Measurements from ENCODE around the gene PTPN9. TPM values are rescaled to one million over a fixed set of nuclear protein-coding genes. Genes with fewer than 3 reads are reported as not detected.

Gene PTPN9
- total and polyA plus RNA-seq, 10 of the 15 experiments (the other 5 are each of a cell fraction or from before 2014, with no cell fraction given) = 7.8 to 29.1 (median 18.5) TPM

DNA sequence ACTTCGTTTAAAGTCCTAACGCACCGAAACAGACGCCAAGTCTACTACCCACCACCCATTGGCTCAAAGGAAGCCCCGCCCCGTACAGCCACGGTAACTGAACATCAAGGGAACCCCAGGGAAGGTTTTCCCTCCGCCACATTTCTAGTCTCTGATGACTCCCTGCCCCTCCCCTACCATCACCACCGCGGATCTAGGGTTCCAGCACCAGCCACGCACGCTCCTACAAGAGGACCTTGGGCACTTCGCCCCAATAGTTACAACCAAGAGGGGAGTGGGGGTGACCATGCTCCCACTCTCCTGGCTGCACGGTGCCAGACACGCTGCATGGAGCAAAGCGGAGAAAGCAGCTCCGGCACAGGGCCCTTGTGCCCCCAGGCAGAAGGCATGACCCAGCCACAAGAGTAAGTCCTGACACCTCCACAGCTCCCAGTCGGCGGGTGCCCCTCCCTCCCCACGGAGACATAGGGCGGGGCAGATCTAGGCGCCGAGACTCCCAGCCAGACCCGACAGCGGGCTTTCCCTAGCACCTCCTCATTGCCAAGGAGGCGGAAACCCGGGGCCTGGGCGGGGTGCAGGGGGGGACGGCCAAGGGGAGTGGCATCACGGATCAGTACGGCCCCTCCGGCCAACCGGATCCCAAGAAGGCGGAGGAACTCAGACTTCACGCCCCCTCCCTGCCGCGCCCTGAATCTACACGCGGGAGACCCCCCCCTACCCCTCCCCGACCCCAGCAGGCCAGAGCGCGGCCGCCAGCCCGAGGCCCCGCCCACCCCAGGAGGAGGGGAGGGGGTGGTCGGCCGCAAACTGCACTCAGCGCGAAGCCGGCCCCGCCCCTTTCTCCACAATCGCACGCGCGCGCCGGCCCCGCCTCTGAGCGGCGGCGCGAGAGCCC is 128.6 kb downstream of the PTPN9 start (continued):
- TF ChIP-seq, protein P1, sequence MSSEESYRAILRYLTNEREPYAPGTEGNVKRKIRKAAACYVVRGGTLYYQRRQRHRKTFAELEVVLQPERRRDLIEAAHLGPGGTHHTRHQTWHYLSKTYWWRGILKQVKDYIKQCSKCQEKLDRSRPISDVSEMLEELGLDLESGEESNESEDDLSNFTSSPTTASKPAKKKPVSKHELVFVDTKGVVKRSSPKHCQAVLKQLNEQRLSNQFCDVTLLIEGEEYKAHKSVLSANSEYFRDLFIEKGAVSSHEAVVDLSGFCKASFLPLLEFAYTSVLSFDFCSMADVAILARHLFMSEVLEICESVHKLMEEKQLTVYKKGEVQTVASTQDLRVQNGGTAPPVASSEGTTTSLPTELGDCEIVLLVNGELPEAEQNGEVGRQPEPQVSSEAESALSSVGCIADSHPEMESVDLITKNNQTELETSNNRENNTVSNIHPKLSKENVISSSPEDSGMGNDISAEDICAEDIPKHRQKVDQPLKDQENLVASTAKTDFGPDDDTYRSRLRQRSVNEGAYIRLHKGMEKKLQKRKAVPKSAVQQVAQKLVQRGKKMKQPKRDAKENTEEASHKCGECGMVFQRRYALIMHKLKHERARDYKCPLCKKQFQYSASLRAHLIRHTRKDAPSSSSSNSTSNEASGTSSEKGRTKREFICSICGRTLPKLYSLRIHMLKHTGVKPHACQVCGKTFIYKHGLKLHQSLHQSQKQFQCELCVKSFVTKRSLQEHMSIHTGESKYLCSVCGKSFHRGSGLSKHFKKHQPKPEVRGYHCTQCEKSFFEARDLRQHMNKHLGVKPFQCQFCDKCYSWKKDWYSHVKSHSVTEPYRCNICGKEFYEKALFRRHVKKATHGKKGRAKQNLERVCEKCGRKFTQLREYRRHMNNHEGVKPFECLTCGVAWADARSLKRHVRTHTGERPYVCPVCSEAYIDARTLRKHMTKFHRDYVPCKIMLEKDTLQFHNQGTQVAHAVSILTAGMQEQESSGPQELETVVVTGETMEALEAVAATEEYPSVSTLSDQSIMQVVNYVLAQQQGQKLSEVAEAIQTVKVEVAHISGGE (CRISPR knock-in tag; IDR thresholded peaks at IDR 0.05) = no peak
- TF ChIP-seq PML (IDR thresholded peaks at IDR 0.05; ENCODE audit: low read length) (no peak), POU2F2 (IDR thresholded peaks at IDR 0.05; ENCODE audit: borderline replicate concordance, low read depth, low read length) (no peak), NFIC (IDR thresholded peaks at IDR 0.05; ENCODE audit: low read depth, low read length) (no peak), RAD21 (IDR thresholded peaks at IDR 0.05; ENCODE audit: insufficient read depth, low read depth, low read length) (no peak), CHD2 (IDR thresholded peaks at IDR 0.05; ENCODE audit: borderline replicate concordance, low read depth, low read length) (0 out of 2 replicates have a peak, but pooled peaks have one; percentile 9), HCFC1 (IDR thresholded peaks at IDR 0.05; ENCODE audit: low read length) (no peak), MXI1 (IDR thresholded peaks at IDR 0.05; ENCODE audit: low read depth, low read length) (peak; percentile 44), IRF4 (IDR thresholded peaks at IDR 0.05; ENCODE audit: low read depth, low read length) (no peak), RELA (IDR thresholded peaks at IDR 0.05; ENCODE audit: borderline replicate concordance, partially characterized antibody) (no peak), EGR1 (IDR thresholded peaks at IDR 0.05; ENCODE audit: borderline replicate concordance in 1 of 2, low read depth in 2 of 2, low read length in 2 of 2) (0 out of 3 replicates have a peak, but pooled peaks of 1 of the 2 experiments have one; percentile 19)
- TF ChIP-seq, protein P2, sequence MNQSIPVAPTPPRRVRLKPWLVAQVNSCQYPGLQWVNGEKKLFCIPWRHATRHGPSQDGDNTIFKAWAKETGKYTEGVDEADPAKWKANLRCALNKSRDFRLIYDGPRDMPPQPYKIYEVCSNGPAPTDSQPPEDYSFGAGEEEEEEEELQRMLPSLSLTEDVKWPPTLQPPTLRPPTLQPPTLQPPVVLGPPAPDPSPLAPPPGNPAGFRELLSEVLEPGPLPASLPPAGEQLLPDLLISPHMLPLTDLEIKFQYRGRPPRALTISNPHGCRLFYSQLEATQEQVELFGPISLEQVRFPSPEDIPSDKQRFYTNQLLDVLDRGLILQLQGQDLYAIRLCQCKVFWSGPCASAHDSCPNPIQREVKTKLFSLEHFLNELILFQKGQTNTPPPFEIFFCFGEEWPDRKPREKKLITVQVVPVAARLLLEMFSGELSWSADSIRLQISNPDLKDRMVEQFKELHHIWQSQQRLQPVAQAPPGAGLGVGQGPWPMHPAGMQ (IDR thresholded peaks at IDR 0.05; ENCODE audit: borderline replicate concordance) = no peak
- TF ChIP-seq, protein P3, sequence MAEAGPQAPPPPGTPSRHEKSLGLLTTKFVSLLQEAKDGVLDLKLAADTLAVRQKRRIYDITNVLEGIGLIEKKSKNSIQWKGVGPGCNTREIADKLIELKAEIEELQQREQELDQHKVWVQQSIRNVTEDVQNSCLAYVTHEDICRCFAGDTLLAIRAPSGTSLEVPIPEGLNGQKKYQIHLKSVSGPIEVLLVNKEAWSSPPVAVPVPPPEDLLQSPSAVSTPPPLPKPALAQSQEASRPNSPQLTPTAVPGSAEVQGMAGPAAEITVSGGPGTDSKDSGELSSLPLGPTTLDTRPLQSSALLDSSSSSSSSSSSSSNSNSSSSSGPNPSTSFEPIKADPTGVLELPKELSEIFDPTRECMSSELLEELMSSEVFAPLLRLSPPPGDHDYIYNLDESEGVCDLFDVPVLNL (IDR thresholded peaks at IDR 0.05; ENCODE audit: low read depth, low read length) = no peak
- TF ChIP-seq, protein P4, sequence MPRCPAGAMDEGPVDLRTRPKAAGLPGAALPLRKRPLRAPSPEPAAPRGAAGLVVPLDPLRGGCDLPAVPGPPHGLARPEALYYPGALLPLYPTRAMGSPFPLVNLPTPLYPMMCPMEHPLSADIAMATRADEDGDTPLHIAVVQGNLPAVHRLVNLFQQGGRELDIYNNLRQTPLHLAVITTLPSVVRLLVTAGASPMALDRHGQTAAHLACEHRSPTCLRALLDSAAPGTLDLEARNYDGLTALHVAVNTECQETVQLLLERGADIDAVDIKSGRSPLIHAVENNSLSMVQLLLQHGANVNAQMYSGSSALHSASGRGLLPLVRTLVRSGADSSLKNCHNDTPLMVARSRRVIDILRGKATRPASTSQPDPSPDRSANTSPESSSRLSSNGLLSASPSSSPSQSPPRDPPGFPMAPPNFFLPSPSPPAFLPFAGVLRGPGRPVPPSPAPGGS (IDR thresholded peaks at IDR 0.05; ENCODE audit: borderline replicate concordance, insufficient read depth, low read depth, low read length, poor library complexity, severe bottlenecking) = no peak
- TF ChIP-seq, protein P5, sequence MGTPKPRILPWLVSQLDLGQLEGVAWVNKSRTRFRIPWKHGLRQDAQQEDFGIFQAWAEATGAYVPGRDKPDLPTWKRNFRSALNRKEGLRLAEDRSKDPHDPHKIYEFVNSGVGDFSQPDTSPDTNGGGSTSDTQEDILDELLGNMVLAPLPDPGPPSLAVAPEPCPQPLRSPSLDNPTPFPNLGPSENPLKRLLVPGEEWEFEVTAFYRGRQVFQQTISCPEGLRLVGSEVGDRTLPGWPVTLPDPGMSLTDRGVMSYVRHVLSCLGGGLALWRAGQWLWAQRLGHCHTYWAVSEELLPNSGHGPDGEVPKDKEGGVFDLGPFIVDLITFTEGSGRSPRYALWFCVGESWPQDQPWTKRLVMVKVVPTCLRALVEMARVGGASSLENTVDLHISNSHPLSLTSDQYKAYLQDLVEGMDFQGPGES (IDR thresholded peaks at IDR 0.05) = no peak
- TF ChIP-seq, protein P6, sequence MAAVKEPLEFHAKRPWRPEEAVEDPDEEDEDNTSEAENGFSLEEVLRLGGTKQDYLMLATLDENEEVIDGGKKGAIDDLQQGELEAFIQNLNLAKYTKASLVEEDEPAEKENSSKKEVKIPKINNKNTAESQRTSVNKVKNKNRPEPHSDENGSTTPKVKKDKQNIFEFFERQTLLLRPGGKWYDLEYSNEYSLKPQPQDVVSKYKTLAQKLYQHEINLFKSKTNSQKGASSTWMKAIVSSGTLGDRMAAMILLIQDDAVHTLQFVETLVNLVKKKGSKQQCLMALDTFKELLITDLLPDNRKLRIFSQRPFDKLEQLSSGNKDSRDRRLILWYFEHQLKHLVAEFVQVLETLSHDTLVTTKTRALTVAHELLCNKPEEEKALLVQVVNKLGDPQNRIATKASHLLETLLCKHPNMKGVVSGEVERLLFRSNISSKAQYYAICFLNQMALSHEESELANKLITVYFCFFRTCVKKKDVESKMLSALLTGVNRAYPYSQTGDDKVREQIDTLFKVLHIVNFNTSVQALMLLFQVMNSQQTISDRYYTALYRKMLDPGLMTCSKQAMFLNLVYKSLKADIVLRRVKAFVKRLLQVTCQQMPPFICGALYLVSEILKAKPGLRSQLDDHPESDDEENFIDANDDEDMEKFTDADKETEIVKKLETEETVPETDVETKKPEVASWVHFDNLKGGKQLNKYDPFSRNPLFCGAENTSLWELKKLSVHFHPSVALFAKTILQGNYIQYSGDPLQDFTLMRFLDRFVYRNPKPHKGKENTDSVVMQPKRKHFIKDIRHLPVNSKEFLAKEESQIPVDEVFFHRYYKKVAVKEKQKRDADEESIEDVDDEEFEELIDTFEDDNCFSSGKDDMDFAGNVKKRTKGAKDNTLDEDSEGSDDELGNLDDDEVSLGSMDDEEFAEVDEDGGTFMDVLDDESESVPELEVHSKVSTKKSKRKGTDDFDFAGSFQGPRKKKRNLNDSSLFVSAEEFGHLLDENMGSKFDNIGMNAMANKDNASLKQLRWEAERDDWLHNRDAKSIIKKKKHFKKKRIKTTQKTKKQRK (IDR thresholded peaks at IDR 0.05; ENCODE audit: low read depth, low read length) = no peak
